Inflammatory macrophage (primary cell): ENCODE measurements around the gene KLHDC10.
"Not testable (repeated sequence)": the region's sequence is repeated elsewhere in the genome, so short reads cannot be mapped to it uniquely, and the experiment has no call there.

ENCODE experiments used
- DNase-seq, 2 donors: peaks; one replicate each; pipeline ENCODE4 v3.0.0-alpha.2; 2020 to 2022

KLHDC10 gene

DNA sequence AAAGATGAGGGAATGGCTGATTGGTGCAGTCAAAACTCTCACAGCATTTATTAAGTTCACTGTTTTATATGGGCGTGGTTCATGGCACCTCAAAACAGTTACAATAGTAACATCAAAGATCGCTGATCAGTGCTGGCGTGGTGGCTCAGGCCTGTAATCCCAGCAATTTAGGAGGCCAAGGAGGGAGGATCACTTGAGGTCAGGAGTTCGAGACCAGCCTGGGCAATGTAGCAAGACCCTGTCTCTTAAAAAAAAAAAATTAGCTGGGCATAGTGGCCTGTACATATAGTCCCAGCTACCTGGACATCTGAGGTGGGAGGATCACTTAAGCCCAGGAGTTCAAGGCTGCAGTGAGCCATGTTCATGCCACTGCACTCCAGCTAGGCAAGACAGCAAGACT is 48.5 kb downstream of the KLHDC10 start:
- no peak for DNase-seq

DNA sequence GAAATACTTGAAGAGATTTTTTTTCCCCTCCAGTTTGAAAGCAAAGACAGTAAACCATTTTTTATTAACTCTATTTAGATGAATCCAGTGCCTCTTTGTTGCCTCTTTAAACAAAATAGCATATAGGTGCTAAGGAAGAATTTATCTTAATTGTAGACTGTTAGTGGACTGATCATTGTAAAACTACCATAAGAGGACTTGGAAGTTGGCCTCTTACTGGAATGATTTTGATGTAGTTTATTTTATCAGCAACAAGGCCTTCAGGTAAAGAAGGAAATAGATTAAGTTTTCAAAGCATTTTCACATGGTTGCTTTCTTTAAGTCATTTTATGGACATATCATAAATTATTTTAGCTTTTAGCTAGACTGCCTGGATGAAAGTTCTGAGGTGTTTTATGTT is 53.2 kb downstream of the KLHDC10 start:
- DNase-seq = no peak

DNA sequence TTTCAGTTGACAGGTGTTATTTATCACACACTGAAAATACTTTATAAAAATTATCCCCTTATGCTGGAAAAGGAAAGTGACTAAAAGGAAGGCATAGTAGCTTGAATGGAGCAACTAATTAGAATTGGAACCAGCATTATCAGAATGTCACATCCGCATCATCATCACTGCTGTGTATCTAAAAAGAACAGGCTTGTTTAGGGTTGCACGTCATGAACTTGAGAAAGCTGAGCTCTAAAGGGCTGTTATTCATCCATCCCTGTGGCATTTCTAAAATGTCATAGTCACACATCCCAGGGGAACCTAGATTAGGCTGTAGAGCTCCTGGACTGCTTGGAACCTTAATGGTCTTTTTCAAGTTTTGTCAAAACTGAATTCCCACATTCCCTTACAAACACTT is 54.4 kb downstream of the KLHDC10 start:
- DNase-seq = no peak

DNA sequence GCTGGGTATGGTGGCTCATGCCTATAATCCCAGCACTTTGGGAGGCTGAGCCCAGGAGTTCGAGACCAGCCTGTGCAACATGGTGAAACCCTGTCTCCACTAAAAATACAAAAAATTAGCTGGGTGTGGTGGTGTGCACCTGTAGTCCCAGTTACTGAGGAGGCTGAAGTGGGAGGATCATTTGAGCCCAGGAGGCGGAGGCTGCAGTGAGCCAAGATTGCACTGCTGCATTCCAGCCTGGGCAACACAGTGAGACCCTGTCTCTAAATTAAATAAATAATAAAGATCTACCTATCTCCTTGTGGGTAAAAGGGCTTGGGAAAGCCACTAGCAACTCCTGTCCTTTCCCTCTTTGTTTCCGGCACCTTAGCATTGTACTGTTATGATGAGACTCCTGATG is 56.5 kb downstream of the KLHDC10 start:
- not testable (repeated sequence) for DNase-seq

DNA sequence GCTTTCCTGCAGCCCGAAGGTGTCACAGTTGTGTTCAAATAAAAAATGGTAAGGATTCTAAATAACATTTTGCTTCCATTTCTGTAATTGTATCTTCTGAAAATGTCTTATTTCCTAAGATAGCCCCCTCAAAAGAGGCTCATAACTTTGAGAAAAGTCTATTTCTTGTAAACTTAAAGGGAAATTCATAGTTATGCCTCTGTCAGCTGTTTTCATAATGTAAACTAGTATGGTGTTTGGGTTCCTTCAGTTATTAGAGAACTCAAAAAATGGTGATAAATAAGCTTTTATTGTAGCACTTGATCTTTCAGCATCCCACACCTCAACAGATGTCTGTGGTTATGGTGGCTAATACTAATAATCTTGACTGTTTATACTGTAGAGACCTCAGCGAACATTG is 57.1 kb downstream of the KLHDC10 start:
- no peak for DNase-seq

DNA sequence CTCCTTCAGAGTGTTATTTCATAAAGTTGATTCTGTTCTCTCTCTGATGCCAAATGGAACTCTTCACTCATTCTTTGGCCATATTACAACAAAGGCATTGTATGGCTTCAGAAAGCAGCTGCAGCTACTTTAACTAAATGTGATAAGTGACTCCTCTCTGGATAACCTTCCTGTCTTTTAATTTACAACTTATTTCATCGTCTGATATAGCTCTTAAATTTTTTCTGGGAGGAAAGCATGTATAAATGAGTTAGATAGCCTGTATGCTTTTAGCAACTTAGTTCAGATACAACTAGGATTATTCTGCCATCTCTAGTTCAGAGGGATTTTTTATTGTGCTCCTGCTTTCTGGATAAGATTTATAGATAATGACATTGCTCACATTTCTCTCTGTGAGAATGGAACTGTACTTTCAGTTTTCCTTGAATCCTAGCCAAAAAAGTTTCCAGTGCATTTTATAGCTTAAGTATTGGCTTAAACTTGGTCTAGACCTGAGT is 57.5 kb downstream of the KLHDC10 start:
- no peak for DNase-seq

DNA sequence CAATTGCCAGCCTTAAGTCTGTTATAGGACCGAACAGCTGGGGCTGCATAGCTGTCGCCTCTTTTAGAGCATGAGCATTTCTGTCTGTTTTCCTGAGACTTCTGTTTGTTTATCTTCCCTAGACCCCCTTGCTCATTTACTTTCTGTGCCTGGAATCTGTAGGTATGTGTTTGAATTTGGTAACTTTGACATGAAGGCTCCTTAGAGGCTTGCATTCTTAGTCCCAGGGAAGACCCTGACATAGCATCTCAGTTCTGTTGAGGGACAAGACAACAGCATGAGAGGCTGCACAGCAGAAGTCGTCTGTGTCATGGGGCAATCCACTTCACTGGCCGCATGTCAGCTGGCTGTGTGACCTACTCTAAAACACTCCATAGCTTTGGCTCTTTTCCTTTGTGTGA is 58.7 kb downstream of the KLHDC10 start:
- DNase-seq = no peak

DNA sequence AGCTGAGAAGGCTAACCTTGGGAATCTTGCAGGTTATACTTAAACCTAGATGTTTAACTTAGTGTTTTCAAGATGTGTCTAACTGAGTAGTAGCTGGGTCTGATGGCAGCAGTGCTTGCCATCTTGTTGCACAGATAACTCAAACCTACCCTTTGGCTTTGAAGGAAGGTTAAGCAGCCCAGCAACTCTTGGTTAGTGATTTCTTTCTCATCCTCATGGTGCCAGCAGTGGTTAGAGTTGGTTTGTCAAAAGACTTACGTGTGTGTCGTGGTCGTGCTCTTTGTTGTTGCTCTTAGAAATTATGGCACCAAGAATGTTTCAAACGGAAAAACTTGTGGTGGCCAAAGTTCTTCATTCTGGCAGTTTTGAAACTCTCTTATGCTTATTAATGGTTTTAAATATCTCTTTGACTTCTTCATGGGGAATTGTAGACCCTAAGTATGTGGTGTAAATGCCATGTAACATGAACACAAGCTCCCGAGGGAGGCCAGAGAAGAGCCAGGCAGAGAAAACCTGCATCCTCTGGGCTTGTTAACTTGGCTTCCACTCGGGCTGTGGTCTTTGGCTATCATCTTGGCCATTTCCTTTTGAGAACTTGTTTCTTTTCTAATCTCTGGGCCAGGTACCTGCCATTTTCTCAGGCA is 61.0 kb downstream of the KLHDC10 start:
- no peak for DNase-seq

DNA sequence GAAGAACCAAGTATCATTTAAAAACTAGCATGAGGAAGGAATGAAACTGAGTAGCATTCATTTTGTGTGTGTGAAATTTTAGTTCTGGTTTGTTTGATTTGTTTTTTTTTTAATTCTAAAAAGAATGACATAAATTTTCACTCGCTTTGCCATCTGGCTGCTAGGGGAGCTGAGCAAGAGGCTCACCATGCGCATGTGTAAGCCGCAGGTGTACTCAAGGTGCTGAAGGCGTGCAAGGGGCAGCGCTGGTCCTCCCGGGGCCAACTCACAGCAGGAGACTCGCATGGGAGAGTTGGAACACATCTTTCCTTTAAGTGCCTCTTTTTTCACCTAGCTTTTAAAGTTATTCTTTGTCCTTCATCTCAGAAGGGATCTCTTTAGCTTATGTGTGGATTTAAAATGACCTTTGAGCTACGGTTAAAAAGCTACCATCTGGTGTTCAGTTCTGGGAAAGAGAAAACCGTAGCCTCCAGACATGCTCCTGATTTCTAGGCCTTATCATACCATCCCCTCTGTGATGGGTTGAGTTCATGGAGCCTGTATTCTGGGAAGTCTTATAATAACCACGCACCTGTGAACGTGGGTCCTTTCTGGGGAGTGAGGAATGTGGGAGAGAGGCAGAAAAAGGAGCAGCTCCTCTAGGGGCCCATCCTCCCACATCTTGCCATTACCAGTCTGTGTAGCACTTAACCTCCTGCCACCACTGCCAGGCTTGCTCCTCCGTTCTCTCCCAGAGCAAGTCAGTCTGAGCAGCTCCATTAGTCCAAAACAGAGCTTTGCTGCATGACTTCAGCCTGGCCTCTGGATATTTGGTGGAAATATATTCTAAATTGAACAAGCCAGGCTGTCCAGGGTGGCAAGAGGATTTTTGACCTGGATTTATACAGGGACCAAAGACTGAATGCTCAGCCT is 61.9 kb downstream of the KLHDC10 start:
- no peak for DNase-seq

DNA sequence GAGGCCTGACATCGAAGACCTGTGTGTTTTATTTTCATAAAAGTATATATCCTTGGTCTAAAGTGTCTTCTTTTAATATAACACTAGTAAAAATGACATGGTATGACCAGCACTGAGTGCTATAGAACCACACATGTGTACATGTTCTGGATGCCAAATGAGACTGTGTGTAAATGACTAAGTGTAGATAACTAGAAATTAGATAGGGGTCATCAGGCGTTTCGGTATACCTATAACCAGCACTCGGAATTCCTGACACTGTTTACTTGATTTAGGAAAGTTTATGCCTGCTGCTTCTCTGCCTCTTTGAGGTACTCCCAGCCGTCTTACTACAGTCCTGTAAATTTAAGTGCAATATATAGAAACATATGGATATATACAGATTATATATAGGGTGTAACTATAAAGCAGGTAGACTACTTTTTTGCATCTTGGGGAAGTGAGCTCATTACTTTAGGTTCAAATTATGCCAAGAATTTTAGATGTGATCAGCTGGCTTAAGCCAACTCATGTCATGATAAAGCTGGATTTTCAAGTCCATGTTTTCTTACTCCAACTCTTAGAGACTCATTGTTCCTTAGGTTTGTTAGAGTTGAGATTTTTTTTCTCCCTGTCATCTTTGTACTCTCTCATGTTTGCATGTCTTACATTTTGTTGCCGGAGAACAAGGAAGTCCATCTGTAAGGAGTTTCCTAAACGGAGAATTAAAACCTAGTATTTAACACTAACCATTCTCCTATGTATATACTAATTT is 62.9 kb downstream of the KLHDC10 start:
- no peak for DNase-seq

DNA sequence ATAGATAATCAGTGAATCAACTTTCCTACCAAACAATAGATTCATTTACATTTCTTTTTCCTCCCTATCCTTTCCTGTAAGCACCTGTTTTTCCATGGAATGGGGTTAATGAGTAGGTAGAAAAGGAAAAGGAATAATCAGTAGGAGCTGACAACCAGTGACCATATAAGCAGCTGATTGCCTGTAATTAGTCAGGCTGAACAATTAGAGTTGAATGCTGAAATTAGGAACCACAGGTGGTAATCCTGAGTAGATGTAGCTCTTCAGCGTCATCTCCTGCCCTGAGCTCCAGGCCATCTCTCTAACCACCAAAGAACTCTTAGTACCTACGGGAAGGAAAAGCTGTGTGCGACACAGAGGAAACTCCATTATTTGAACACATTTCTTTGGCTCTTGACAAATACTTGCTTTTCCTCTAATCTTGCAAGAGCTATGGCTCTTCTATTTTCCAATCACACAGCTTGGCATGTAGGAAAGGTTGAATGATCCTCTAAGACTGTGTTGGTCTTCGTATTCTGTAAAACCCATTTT is 63.8 kb downstream of the KLHDC10 start:
- no peak for DNase-seq

DNA sequence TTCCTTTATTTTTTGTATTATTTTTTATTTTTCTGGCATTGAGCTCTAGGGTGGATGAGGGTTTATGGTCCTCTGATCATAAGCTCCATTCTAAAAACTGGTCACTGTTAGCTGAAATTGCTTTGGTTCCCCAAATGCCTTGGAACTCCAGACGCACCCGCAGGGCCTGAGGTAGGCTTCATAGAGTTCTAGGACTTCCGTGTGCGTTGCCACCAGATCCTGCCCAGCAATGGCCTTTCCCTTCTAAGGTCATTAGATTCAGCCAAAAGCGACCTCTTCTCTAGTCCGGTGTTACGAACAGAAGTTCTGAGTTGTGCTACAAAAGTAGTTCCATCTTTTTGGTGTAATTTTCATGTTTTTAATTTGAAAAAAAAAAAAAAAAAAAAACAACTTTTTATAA is 64.4 kb downstream of the KLHDC10 start:
- no peak for DNase-seq

DNA sequence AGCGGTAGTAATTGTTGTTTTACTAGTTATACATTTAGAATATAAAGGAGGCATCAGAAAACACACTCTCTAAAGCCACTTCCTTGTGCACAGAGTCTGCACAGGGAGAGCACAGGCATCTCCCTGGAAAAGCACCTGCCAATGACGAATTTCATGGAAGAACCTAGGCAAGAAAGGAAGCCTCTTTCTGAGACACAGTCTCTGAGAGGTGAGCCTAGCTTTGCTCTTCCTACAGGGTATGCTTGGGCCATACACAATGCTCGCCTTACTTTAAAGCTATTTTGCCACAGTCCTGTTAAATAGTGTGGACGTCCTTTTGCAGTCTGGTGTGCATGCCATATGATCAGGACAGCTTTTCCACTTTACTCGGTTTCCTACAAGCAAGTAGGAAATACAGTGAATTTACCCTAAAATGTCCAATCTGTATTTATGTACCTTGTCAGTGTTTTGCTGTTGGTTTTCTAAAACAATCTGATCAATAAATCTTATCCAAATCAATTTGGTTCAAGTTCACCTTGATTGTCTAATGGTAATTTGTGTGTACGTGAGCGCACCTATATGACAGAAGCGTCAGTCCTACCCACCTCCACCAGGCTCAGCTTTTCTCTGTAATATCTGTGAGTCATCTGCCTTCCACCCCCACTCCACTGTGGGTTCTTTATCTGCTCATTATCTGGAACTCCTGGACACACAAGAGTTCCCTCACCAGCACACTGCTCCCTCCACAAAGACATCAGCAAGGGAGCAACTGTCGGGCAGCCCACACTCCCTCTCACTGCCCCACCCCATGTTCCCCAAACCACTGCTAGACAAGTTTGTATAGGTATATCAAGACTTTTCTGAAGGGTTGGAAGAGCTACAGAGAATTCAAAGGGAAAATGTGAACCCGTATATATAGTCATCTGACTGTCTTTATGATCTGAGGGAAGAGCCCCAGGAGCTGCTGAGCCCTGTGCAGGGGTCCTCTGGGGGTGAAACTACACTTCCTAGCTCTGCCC is 65.2 kb downstream of the KLHDC10 start:
- DNase-seq = no peak

DNA sequence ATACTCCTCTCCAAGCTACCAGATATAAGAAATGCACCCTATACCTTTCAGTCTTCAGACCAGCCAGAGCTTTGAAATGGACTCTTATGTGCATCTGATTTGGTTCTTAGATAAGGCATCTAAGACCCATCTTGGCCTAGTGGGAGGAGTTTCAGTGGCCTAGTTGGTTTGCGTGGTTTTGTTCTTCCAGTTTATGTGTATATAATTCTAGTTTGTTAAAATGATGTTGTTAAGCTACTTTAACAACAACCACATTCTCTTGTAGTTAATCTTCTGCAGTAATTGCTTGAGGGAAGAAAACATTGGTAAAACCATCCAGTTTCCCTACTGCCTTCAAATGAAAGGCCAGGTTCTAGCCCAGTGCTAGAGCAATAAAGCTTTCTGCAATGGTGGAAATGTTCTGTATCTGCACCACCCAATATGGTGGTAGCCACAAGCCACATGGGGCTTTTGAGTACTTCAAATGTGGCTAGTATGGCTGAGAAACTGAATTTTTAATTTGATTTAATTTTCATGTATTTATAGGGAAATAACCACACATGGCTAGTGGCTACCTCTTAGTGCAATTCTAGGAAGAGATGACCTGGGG is 66.3 kb downstream of the KLHDC10 start:
- DNase-seq = no peak

DNA sequence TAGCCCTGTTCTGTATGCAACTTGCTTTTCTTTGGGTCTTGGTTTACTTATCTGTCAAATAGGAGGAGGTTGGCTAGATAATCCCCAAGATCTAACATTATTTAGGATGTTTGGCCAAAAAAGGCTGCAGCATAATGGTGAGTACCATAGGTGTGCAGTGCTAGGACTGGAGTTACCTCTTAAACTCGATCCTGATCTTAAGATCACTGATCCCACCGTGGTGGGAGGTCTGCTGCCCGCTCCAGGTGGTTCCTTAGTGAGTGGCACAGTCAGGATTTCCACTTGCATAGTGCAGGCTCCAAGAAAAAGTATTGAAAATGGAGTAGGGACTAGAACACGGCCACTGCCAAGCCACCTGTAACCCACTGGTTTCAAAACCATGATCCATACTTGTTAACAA is 66.9 kb downstream of the KLHDC10 start:
- DNase-seq = no peak

DNA sequence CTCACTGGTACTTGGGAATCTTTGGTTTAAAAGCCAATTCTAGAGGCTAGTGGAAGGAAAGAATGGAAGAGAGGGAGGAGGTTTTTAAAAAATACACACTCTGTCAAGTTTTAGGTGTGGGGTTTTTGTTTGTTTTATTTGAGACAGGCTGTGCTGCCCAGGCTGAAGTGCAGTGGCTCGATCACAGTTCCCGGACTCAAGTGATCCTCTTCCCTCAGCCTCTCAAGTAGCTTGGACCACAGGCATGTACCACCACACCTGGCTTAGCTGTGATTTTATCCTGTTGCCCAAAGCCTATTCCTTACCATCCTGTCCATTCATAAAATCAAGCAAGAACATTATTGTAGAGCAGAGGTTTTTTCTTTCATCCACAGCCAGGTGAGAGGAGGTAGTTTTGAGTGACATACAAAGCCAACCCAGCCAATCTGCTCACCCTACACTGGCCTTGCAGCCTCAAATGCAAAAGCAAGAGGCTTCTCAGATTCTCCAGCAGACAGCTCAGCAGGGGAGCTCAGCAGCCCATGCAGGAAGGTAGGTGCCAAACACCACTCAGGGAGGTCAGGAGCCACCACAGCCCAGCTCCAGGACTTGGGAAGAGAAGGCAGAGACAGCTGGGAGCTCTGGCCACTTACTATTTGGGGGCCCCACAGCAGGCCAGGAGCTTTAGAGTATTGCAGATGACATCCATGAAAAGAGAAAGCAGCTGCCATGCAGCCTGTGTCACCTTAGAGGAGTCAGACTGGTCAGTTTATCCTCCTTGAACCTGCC is 69.0 kb downstream of the KLHDC10 start:
- no peak for DNase-seq

DNA sequence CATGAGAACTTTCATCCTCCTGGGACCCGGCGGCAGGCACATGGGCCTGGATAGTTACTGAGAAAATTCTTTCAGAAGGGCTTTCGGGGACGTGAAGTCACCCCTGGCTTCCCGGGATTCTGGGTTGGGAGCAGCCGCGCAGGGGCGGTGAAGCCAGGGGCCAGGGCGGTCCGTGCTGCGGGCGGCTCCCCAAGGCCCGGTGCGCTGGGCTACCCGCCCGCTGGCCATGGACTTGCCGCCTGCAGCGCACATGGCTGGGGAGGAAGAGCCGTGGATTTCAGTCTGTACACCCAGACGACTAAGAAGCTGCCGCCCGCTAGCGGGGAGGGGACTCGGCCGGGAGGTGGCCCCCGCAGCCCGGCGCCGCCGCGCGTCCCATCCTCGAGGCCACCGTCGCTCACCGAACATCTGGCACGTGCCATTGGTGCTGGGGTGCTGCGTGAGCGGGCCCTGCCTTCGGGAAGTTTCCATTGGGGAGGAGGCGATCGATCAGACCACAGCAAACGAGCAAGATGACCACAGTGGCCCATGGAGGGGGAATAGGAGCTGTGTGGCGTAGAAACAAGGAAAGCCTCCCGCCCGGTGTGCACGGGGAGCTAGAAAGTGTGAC is 70.3 kb downstream of the KLHDC10 start:
- DNase-seq = no peak

DNA sequence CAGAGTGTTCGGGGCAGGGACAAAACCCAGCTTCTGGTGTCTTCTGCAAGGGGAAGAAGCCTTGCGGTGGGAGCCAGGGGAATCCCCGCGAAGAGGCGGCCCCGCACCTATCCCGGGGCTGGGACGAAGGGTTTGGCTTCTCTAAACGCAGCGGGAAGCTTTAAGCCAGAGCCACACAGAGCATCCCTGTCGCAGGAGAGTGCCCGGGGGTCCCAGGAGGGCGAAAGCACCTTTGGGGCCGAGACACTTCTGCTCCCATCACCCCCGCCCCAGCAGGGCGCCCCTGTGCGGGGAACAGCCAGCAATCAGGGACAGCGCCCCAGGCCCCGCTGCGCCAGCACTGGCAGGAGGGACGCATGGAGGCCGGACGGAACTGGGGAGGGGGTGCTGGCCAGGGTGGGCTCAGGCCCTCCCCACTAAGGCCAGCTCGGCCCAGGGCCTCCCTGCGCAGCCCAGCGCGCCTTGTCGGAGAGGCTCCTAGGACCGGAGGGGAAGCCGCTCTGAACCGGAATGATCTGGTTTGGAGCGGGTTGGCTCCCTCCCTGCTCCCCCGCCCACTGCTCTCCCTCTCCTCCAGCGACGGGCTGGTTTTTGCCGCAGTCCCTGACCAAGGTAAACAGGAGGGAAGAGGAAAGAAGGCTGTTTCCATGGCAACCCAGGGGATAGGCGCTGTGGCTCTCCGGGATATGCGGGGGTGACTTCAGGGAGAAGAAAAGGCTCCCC is 71.0 kb downstream of the KLHDC10 start:
- peak; percentile 17 to 57 for DNase-seq

DNA sequence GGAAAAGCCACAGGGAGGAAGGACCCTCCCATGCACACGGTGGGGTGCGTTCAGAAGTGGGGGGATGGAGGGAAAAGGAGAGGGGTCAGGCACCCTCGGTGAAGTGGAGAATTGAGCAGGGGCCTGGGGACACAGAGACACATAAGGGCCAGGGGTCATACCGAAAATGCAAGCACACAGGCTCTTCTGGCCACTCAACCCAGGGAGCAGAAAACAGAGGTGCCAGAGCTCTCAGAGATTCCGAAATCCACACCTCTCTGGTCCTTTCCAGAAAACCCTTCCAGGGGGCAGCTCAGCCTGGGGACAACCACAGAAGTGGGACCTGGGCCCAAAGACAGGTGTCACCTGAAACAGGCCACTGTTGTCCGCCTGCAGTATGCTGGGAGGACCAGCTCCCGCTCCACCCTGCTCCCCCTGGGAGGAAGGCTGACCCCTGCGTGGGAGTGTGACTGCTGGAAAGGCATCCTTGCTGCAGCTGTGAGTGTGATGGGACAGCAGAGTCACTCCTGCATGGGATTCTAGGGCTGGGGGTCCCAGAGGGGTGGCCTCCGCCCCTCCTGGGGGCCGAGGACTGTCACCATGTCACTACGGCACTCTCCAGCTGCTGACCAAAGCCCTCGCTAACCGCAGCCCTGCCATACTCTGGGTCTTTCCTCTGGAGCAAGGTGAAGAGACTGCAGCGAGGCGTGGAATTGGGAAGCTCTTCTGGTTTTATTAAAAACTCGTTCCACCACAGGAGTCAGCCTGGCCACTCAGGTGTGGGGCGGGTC is 71.7 kb downstream of the KLHDC10 start:
- DNase-seq = no peak
